OCI-LY7 (cell line): ENCODE data around the gene ZNF155. TPM values are rescaled to one million over a fixed set of nuclear protein-coding genes. Genes with fewer than 3 reads are reported as not detected.
"Not testable (repeated sequence)": the region's sequence is repeated elsewhere in the genome, so short reads cannot be mapped to it uniquely, and the experiment has no call there.

Experiments used
- BruUV-seq: library from RNA; stranded (reverse); fragments of 400-500 nt; replicated peaks from 2 replicates; lab custom pipeline; 2021; lab: Mats Ljungman, UMichigan
- CTCF ChIA-PET: fragments of 300-600 bp; sonication (Branson Sonifier 250); formaldehyde crosslinking; loops from one replicate; lab custom pipeline; 2022; ENCODE audit warnings: antibody characterized with exemption; ENCODE audit not compliant: unreplicated experiment; lab: Charles Lee
- POLR2A ChIA-PET: fragments of 300-600 bp; sonication (Branson Sonifier 250); formaldehyde crosslinking; loops from one replicate; lab custom pipeline; 2022; ENCODE audit warnings: antibody characterized with exemption; lab: Charles Lee
- DNase-seq: peaks from one replicate; pipeline ENCODE4 v3.0.0-alpha.2; 2015; ENCODE audit warnings: low spot score
- H2AFZ ChIP-seq: fragments of 200-600 bp; sonication (generic), shearing (Covaris generic); 2 replicates; pipeline ENCODE4 v1.6.1; 2014; ENCODE audit warnings: mild to moderate bottlenecking, antibody characterized with exemption, low read length, moderate library complexity
- H3K27ac ChIP-seq: fragments of 200-600 bp; sonication (generic); 2 replicates; pipeline ENCODE4 v1.5.1; 2014; ENCODE audit warnings: mixed run types, low read depth, mild to moderate bottlenecking, moderate library complexity, low read length, inconsistent platforms; ENCODE audit not compliant: poor library complexity, severe bottlenecking
- H3K36me3 ChIP-seq: fragments of 200-600 bp; sonication (generic); 2 replicates; pipeline ENCODE4 v1.6.1; 2014; ENCODE audit warnings: mild to moderate bottlenecking, antibody characterized with exemption, low read length, moderate library complexity, mixed read lengths; ENCODE audit not compliant: insufficient read depth
- H3K4me1 ChIP-seq: fragments of 200-600 bp; sonication (generic); 2 replicates; pipeline ENCODE4 v1.5.1; 2014; ENCODE audit warnings: mild to moderate bottlenecking, low read length; ENCODE audit not compliant: insufficient read depth, poor library complexity, severe bottlenecking
- H3K4me2 ChIP-seq: fragments of 200-600 bp; sonication (generic); 2 replicates; pipeline ENCODE4 v1.6.1; 2014; ENCODE audit warnings: mild to moderate bottlenecking, low read length
- H3K4me3 ChIP-seq: fragments of 200-600 bp; sonication (generic); 2 replicates; pipeline ENCODE4 v1.5.1; 2014; ENCODE audit warnings: mild to moderate bottlenecking, low read depth, low read length; ENCODE audit not compliant: poor library complexity, severe bottlenecking
- H3K79me2 ChIP-seq: fragments of 200-600 bp; sonication (generic); 2 replicates; pipeline ENCODE4 v1.6.1; 2016; ENCODE audit warnings: low read depth, mild to moderate bottlenecking, low read length, moderate library complexity, mixed read lengths; ENCODE audit not compliant: insufficient read depth
- H3K9me2 ChIP-seq: fragments of 200-600 bp; sonication (generic); 2 replicates; pipeline ENCODE4 v1.6.1; 2016; ENCODE audit warnings: mild to moderate bottlenecking, low read length, mixed read lengths; ENCODE audit not compliant: insufficient read depth
- H3K9me3 ChIP-seq: fragments of 200-600 bp; sonication (generic); 2 replicates; pipeline ENCODE4 v1.6.1; 2014; ENCODE audit warnings: mild to moderate bottlenecking, mixed run types, low read length, mixed read lengths
- H4K20me1 ChIP-seq: fragments of 200-600 bp; sonication (generic); 2 replicates; pipeline ENCODE4 v1.6.1; 2014; ENCODE audit warnings: mild to moderate bottlenecking, antibody characterized with exemption, low read length, moderate library complexity, mixed read lengths; ENCODE audit not compliant: insufficient read depth
- intact Hi-C: fragments of 100-400 bp; cut with micrococcal nuclease; formaldehyde crosslinking; loops from one replicate; pipeline ENCODE4 v1.10.0; 2022; ENCODE audit not compliant: unreplicated experiment
- total RNA-seq, 2 experiments: library from RNA; depleted of rRNA in 1 of 2; stranded (reverse); fragments of >200 nt in 1 of 2; shearing (Covaris generic) in 1 of 2; gene quantifications; 2 replicates each; pipeline ENCODE4 v1.2.3, GENCODE V29; 2014 to 2022
- TF ChIP-seq, protein P1 (sequence below): fragments of 200-600 bp; sonication (generic); conservative IDR thresholded peaks from 2 replicates; pipeline ENCODE4 v1.5.1; 2014; ENCODE audit warnings: mild to moderate bottlenecking, antibody characterized with exemption, low read length, moderate library complexity, mixed read lengths

Gene ZNF155
- total RNA-seq, 2 experiments from 2014 or later, result not detected

DNA sequence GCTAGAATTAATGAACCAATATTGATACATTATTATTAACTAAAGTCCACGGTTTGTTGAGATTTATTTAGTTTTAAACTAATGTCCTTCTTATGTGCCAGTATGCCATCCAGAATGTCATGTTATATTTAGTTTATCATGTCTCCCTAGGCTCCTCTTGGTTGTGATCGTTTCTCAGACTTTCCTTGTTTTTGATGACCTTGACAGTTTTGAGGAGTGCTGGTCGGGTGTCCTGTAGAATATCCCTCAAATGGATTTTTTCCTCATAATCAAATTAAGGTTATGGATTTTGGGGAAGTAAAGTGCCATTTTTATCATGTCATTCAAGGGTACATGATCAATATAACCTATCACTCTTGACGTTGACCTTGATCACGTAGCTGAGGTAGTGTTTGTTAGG is 42.8 kb upstream of the ZNF155 start:
- intact Hi-C loops, result no loop called here
- H4K20me1 ChIP-seq, result no peaks in the 10 kb centered on the region
- H3K79me2 ChIP-seq, result no peaks in the 10 kb centered on the region
- no peaks in the 10 kb centered on the region for H3K36me3 ChIP-seq
- H3K4me1 ChIP-seq, result no peaks in the 10 kb centered on the region
- H2AFZ ChIP-seq, result no peak overlapping the region
- TF ChIP-seq, protein P1, sequence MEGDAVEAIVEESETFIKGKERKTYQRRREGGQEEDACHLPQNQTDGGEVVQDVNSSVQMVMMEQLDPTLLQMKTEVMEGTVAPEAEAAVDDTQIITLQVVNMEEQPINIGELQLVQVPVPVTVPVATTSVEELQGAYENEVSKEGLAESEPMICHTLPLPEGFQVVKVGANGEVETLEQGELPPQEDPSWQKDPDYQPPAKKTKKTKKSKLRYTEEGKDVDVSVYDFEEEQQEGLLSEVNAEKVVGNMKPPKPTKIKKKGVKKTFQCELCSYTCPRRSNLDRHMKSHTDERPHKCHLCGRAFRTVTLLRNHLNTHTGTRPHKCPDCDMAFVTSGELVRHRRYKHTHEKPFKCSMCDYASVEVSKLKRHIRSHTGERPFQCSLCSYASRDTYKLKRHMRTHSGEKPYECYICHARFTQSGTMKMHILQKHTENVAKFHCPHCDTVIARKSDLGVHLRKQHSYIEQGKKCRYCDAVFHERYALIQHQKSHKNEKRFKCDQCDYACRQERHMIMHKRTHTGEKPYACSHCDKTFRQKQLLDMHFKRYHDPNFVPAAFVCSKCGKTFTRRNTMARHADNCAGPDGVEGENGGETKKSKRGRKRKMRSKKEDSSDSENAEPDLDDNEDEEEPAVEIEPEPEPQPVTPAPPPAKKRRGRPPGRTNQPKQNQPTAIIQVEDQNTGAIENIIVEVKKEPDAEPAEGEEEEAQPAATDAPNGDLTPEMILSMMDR, result no peak
- ChIA-PET POLR2A (no interaction called here), CTCF (no interaction called here)
- H3K9me3 ChIP-seq, result peaks cover 10% of the 10 kb centered on the region; the same call in 1 of the 2 replicates
- H3K9me2 ChIP-seq, result no peaks in the 10 kb centered on the region
- no peak overlapping the region for H3K4me2 ChIP-seq
- no TSS peak for BruUV-seq
- no peak overlapping the region for H3K4me3 ChIP-seq
- H3K27ac ChIP-seq, result no peak overlapping the region
- DNase-seq, result no peak

DNA sequence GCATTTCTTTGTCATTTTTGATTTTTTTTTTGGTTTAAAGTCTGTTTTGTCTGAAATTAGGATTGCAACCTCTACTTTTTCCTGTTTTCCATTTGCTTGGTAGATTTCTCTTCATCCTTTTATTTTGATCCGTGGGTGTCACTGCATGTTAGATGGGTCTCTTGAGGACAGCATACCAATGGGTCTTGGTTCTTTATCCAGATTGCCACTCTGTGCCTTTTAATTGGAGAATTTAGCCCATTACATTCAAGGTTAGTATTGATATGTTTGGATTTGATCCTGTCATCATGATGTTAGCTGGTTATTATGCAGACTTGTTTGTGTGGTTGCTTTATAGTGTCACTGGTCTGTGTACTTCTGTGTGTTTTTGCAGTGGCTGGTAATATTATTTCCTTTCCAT is 36.6 kb upstream of the ZNF155 start:
- POLR2A ChIA-PET, H3K36me3 ChIP-seq, H3K4me2 ChIP-seq, H3K9me2 ChIP-seq, H2AFZ ChIP-seq, H3K79me2 ChIP-seq, DNase-seq, H3K4me1 ChIP-seq, CTCF ChIA-PET, intact Hi-C loops, BruUV-seq, H4K20me1 ChIP-seq, H3K27ac ChIP-seq, H3K4me3 ChIP-seq: not testable (repeated sequence)
- peaks cover 15% of the 10 kb centered on the region; the same call in 1 of the 2 replicates for H3K9me3 ChIP-seq

DNA sequence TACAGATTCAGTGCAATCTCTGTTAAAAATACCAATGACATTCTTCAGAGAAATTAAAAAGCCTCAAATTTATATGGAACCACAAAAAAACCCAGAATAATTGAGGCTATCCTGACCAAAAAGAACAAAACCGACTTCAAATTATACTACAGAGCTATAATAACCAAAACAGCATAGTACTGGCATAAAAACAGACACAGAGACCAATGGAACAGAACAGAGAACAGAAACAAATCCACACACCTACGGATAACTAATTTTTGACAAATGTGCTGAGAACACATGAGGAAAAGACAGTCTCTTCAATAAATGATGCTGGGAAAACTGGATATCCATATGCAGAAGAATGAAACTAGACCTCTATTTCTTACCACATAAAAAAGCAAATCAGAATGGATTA is 34.2 kb upstream of the ZNF155 start:
- BruUV-seq, H4K20me1 ChIP-seq, POLR2A ChIA-PET, H3K9me2 ChIP-seq, H2AFZ ChIP-seq, H3K4me3 ChIP-seq, intact Hi-C loops, H3K79me2 ChIP-seq, H3K4me2 ChIP-seq, CTCF ChIA-PET, H3K36me3 ChIP-seq, H3K4me1 ChIP-seq, H3K27ac ChIP-seq, DNase-seq: not testable (repeated sequence)
- H3K9me3 ChIP-seq, result peaks cover 15% of the 10 kb centered on the region; the same call in 1 of the 2 replicates
